IMR-90 (cell line): ENCODE data around the gene TOR1AIP2. TPM values are rescaled to one million over a fixed set of nuclear protein-coding genes. Genes with fewer than 3 reads are reported as not detected.

Experiments
- ATAC-seq: fragments of 200-7000 bp; cut with Tn5 transposase; 2 replicates; pipeline ENCODE4 v1.9.1; 2020; ENCODE audit warnings: low read depth, mild to moderate bottlenecking, moderate library complexity
- BruUV-seq: library from RNA; stranded (reverse); fragments of 400-500 nt; replicated peaks from 2 replicates; lab custom pipeline; 2021; lab: Mats Ljungman, UMichigan
- CTCF ChIA-PET: fragments of 300-600 bp; formaldehyde crosslinking; extraction: SDS; loops from one replicate; lab custom pipeline; 2021; ENCODE audit warnings: antibody characterized with exemption; lab: Yijun Ruan, JAX
- POLR2A ChIA-PET: fragments of 300-600 bp; sonication (Branson Sonifier 250); formaldehyde crosslinking; loops from one replicate; lab custom pipeline; 2022; ENCODE audit warnings: antibody characterized with exemption; ENCODE audit not compliant: unreplicated experiment; lab: Charles Lee
- DNase-seq: peaks from one replicate; pipeline ENCODE4 v3.0.0; 2013
- H2AFZ ChIP-seq: replicated peaks from 2 replicates; pipeline ENCODE3; 2013; ENCODE audit warnings: low read length, mild to moderate bottlenecking; ENCODE audit not compliant: poor library complexity
- H2AK5ac ChIP-seq: 2 replicates; pipeline ENCODE4 v1.6.1; 2013; ENCODE audit warnings: low read depth, low read length, inconsistent platforms
- H2AK9ac ChIP-seq: replicated peaks from 2 replicates; pipeline ENCODE3; 2013; ENCODE audit warnings: mild to moderate bottlenecking, low read depth, low read length, moderate library complexity; ENCODE audit not compliant: poor library complexity
- H2BK120ac ChIP-seq: 2 replicates; pipeline ENCODE4 v1.6.1; 2013; ENCODE audit warnings: low read depth, low read length, inconsistent platforms
- H2BK15ac ChIP-seq: 3 replicates; pipeline ENCODE4 v1.6.1; 2013; ENCODE audit warnings: low read depth, low read length, inconsistent platforms
- H2BK20ac ChIP-seq: 2 replicates; pipeline ENCODE4 v1.6.1; 2013; ENCODE audit warnings: low read depth, mild to moderate bottlenecking, inconsistent platforms, low read length, moderate library complexity
- H2BK5ac ChIP-seq: 2 replicates; pipeline ENCODE4 v1.6.1; 2013; ENCODE audit warnings: mild to moderate bottlenecking, low read depth, low read length, inconsistent platforms; ENCODE audit not compliant: poor library complexity, severe bottlenecking
- H3K14ac ChIP-seq: replicated peaks from 2 replicates; pipeline ENCODE4 v1.6.1; 2013; ENCODE audit warnings: low read depth, low read length, inconsistent platforms
- H3K18ac ChIP-seq: 2 replicates; pipeline ENCODE4 v1.6.1; 2013; ENCODE audit warnings: low read depth, low read length, control low read depth
- H3K23ac ChIP-seq: 2 replicates; pipeline ENCODE4 v1.6.1; 2013; ENCODE audit warnings: low read depth, low read length, inconsistent platforms
- H3K27ac ChIP-seq: 2 replicates; pipeline ENCODE4 v1.5.1; 2013; ENCODE audit warnings: mild to moderate bottlenecking, control low read depth, low read length; ENCODE audit not compliant: insufficient read depth
- H3K27me3 ChIP-seq: 2 replicates; pipeline ENCODE4 v1.6.1; 2013; ENCODE audit warnings: low read length; ENCODE audit not compliant: control insufficient read depth, insufficient read depth
- H3K36me3 ChIP-seq: 2 replicates; pipeline ENCODE4 v1.6.1; 2013; ENCODE audit warnings: low read length, mixed read lengths; ENCODE audit not compliant: control insufficient read depth, insufficient read depth
- H3K4ac ChIP-seq: 2 replicates; pipeline ENCODE4 v1.6.1; 2013; ENCODE audit warnings: low read depth, low read length, inconsistent platforms
- H3K4me1 ChIP-seq: 2 replicates; pipeline ENCODE4 v1.6.1; 2013; ENCODE audit warnings: low read length, mixed read lengths; ENCODE audit not compliant: control insufficient read depth, insufficient read depth
- H3K4me2 ChIP-seq: 2 replicates; pipeline ENCODE4 v1.6.1; 2013; ENCODE audit warnings: low read depth, mild to moderate bottlenecking, control low read depth, low read length, moderate library complexity
- H3K4me3 ChIP-seq: 2 replicates; pipeline ENCODE4 v1.5.1; 2013; ENCODE audit warnings: low read depth, mild to moderate bottlenecking, control low read depth, low read length, moderate library complexity; ENCODE audit not compliant: insufficient read depth
- H3K56ac ChIP-seq: 2 replicates; pipeline ENCODE4 v1.6.1; 2013; ENCODE audit warnings: low read length, inconsistent platforms; ENCODE audit not compliant: insufficient read depth; ENCODE audit errors: extremely low read depth
- H3K79me1 ChIP-seq, 2 experiments: 2 replicates each; pipeline ENCODE4 v1.6.1; 2013; ENCODE audit warnings: low read length in 2 of 2, inconsistent platforms in 1 of 2, low read depth in 1 of 2
- H3K9ac ChIP-seq: 2 replicates; pipeline ENCODE4 v1.6.1; 2013; ENCODE audit warnings: low read depth, low read length, control low read depth
- H3K9me1 ChIP-seq: 2 replicates; pipeline ENCODE4 v1.6.1; 2013; ENCODE audit warnings: low read length, inconsistent platforms; ENCODE audit not compliant: insufficient read depth
- H3K9me3 ChIP-seq: 2 replicates; pipeline ENCODE4 v1.6.1; 2013; ENCODE audit warnings: low read length; ENCODE audit not compliant: control insufficient read depth, insufficient read depth
- H4K20me1 ChIP-seq: 2 replicates; pipeline ENCODE4 v1.6.1; 2013; ENCODE audit warnings: low read length, inconsistent platforms; ENCODE audit not compliant: insufficient read depth
- H4K5ac ChIP-seq: 2 replicates; pipeline ENCODE4 v1.6.1; 2013; ENCODE audit warnings: mild to moderate bottlenecking, low read depth, low read length, control low read depth
- H4K8ac ChIP-seq, 2 experiments: 2 replicates each; pipeline ENCODE4 v1.6.1; 2013; ENCODE audit warnings: low read depth in 2 of 2, low read length in 2 of 2, control low read depth in 1 of 2, inconsistent platforms in 1 of 2
- H4K91ac ChIP-seq: 2 replicates; pipeline ENCODE4 v1.6.1; 2013; ENCODE audit warnings: low read depth, low read length, inconsistent platforms; ENCODE audit not compliant: insufficient read depth
- BHLHE40 ChIP-seq: fragments of 150-350 bp; IDR thresholded peaks from 2 replicates; pipeline ENCODE4 v1.6.1; 2016; ENCODE audit warnings: mild to moderate bottlenecking, low read depth, low read length
- CEBPB ChIP-seq: IDR thresholded peaks from 2 replicates; pipeline ENCODE4 v1.6.1; 2012; ENCODE audit warnings: low read depth, low read length, improper control_type of control experiment
- CHD1 ChIP-seq: IDR thresholded peaks from 2 replicates; pipeline ENCODE4 v1.6.1; 2012; ENCODE audit warnings: low read depth, low read length, improper control_type of control experiment
- CTCF ChIP-seq: conservative IDR thresholded peaks from 2 replicates; pipeline ENCODE4 v1.5.1; 2012; ENCODE audit warnings: mild to moderate bottlenecking, low read depth, low read length, improper control_type of control experiment
- ELK1 ChIP-seq: fragments of 150-350 bp; IDR thresholded peaks from 2 replicates; pipeline ENCODE4 v1.6.1; 2016; ENCODE audit warnings: low read depth, mild to moderate bottlenecking, low read length, moderate library complexity, borderline replicate concordance
- FOS ChIP-seq: fragments of 150-350 bp; IDR thresholded peaks from 2 replicates; pipeline ENCODE4 v1.6.1; 2016; ENCODE audit warnings: low read depth, low read length
- MAFK ChIP-seq: IDR thresholded peaks from 2 replicates; pipeline ENCODE4 v1.6.1; 2012; ENCODE audit warnings: low read depth, low read length, improper control_type of control experiment
- MXI1 ChIP-seq: IDR thresholded peaks from 2 replicates; pipeline ENCODE4 v1.6.1; 2012; ENCODE audit warnings: low read depth, mild to moderate bottlenecking, low read length, moderate library complexity, borderline replicate concordance
- NFE2L2 ChIP-seq: fragments of 150-350 bp; IDR thresholded peaks from 2 replicates; pipeline ENCODE4 v1.6.1; 2016; ENCODE audit warnings: low read depth, mild to moderate bottlenecking, low read length
- POLR2A ChIP-seq: IDR thresholded peaks from 2 replicates; pipeline ENCODE4 v1.6.1; 2012; ENCODE audit warnings: mild to moderate bottlenecking, low read depth, low read length
- RAD21 ChIP-seq: IDR thresholded peaks from 2 replicates; pipeline ENCODE4 v1.6.1; 2012; ENCODE audit warnings: low read length, improper control_type of control experiment
- RFX5 ChIP-seq: IDR thresholded peaks from 2 replicates; pipeline ENCODE4 v1.8.0; 2012; ENCODE audit warnings: low read depth, mild to moderate bottlenecking, low read length, moderate library complexity
- SMC3 ChIP-seq: fragments of 150-350 bp; IDR thresholded peaks from 2 replicates; pipeline ENCODE4 v1.6.1; 2016; ENCODE audit warnings: low read depth, mild to moderate bottlenecking, antibody characterized with exemption, low read length, moderate library complexity
- USF2 ChIP-seq: fragments of 150-350 bp; IDR thresholded peaks from 2 replicates; pipeline ENCODE4 v1.6.1; 2017; ENCODE audit warnings: mild to moderate bottlenecking, antibody characterized with exemption, low read length, low read depth
- WGBS, 2 experiments: methylation state at CpG; one replicate each; pipeline versions ENCODE4 v1.1.5 to v1.1.7; 2013; ENCODE audit warnings: missing lambda C conversion rate in 2 of 2; ENCODE audit not compliant: insufficient read length in 1 of 2; ENCODE audit errors: extremely low coverage in 2 of 2; 5-methylcytosine and 5-hydroxymethylcytosine counted together
- dilution Hi-C: fragments of 300-500 bp; cut with HindIII; formaldehyde crosslinking; loops from one replicate; pipeline ENCODE4 v1.14.3; 2018; ENCODE audit warnings: low sequenced_read_pairs; ENCODE audit not compliant: unreplicated experiment
- in situ Hi-C: fragments of 300-500 bp; cut with MboI; formaldehyde crosslinking; loops from 3 replicates; pipeline ENCODE4 v1.14.3; 2019; ENCODE audit warnings: low sequenced_read_pairs, inconsistent platforms, mixed read lengths
- intact Hi-C: fragments of 100-400 bp; cut with micrococcal nuclease; formaldehyde crosslinking; loops from 2 replicates; pipeline ENCODE4 v1.10.0; 2022
- polyA plus RNA-seq, 3 experiments: library from polyadenylated mRNA; depleted of rRNA; stranded (reverse); fragments of >200 nt; gene quantifications; 2 replicates each; pipeline ENCODE4 v1.2.3, GENCODE V29; 2012; ENCODE audit warnings: low replicate concordance in 1 of 3
- total RNA-seq: library from RNA; depleted of rRNA; stranded (reverse); fragments of >200 nt; gene quantifications from 2 replicates; pipeline ENCODE4 v1.2.3, GENCODE V29; 2012

TOR1AIP2 gene
- total and polyA plus RNA-seq, 2 of the 4 experiments (the other 2 are of a cell fraction), result 20.7 to 85.0 TPM

GRCh38 chr1:179925922-179926849 is 48.6 kb upstream of the TOR1AIP2 start:
- no peaks in the 10 kb centered on the region for H4K20me1 ChIP-seq
- in situ Hi-C loops (no loop called here), intact Hi-C loops (no loop called here), dilution Hi-C loops (no loop called here)
- no peak overlapping the region for H3K4me3 ChIP-seq
- H3K4ac ChIP-seq, result no peak overlapping the region
- peak overlapping the region; percentile 65 for H2BK5ac ChIP-seq
- no peaks in the 10 kb centered on the region; the same call in 1 of the 2 replicates for H3K9me1 ChIP-seq
- ChIA-PET CTCF (interaction anchor here (1.1 kb wide), 1 partner anchor 12 kb away, joined by 4 read pairs; no protein-coding TSS in a partner anchor), POLR2A (no interaction called here)
- ATAC-seq (peak; percentile 77), DNase-seq (peak; percentile 81)
- H3K36me3 ChIP-seq, result no peaks in the 10 kb centered on the region; the same call in 1 of the 2 replicates
- WGBS, 2 experiments, result no CpG with 5 or more reads among the region's 4 CpGs
- H3K23ac ChIP-seq, result 0 out of 2 replicates have a peak overlapping the region, but pooled peaks have one; percentile 60
- no peak overlapping the region for H3K56ac ChIP-seq
- H3K14ac ChIP-seq, result no peak overlapping the region
- no peak overlapping the region for H2AK9ac ChIP-seq
- H3K27me3 ChIP-seq, result no peaks in the 10 kb centered on the region
- peaks cover 3% of the 10 kb centered on the region for H3K4me1 ChIP-seq
- peak overlapping the region; percentile 43; the same call in 1 of the 2 replicates for H3K27ac ChIP-seq
- no peaks in the 10 kb centered on the region for H3K9me3 ChIP-seq
- H2BK15ac ChIP-seq, result no peak overlapping the region
- H4K91ac ChIP-seq, result no peak overlapping the region; the same call in 1 of the 2 replicates
- peak overlapping the region; percentile 80; the same call in 1 of the 2 replicates for H2BK20ac ChIP-seq
- no peak overlapping the region for H3K9ac ChIP-seq
- no peak overlapping the region for H2BK120ac ChIP-seq
- H4K8ac ChIP-seq, result 0 out of 4 replicates have a peak overlapping the region, but pooled peaks of 1 of the 2 experiments have one; percentile 11
- H2AFZ ChIP-seq, result no peak overlapping the region
- no TSS peak for BruUV-seq
- H2AK5ac ChIP-seq, result 0 out of 2 replicates have a peak overlapping the region, but pooled peaks have one; percentile 7
- H3K4me2 ChIP-seq, result peak overlapping the region; percentile 6; the same call in 1 of the 2 replicates
- H4K5ac ChIP-seq, result no peak overlapping the region
- no peaks in the 10 kb centered on the region for H3K79me1 ChIP-seq
- H3K18ac ChIP-seq, result no peak overlapping the region
- TF ChIP-seq USF2 (no peak), BHLHE40 (no peak), ELK1 (no peak), RFX5 (no peak), MAFK (peak; percentile 51), CHD1 (no peak), CEBPB (peak; percentile 86), SMC3 (no peak), POLR2A (no peak), CTCF (no peak), MXI1 (no peak), NFE2L2 (no peak), RAD21 (no peak), FOS (peak; percentile 96)
